Progenitor cell of endocrine pancreas (in vitro differentiated cells): ENCODE data around the gene KIF16B. TPM values are rescaled to one million over a fixed set of nuclear protein-coding genes. Genes with fewer than 3 reads are reported as not detected.

Source experiments
- DNase-seq: peaks from one replicate; pipeline ENCODE4 v3.0.0; 2021; ENCODE audit warnings: low spot score; ENCODE audit not compliant: unreplicated experiment
- H3K27ac Mint-ChIP-seq: 2 replicates; pipeline ENCODE4 v1.8.0; 2021; ENCODE audit warnings: mild to moderate bottlenecking, moderate library complexity, mixed read lengths
- H3K27me3 Mint-ChIP-seq: 2 replicates; pipeline ENCODE4 v1.8.0; 2021; ENCODE audit warnings: mixed read lengths
- H3K36me3 Mint-ChIP-seq: 2 replicates; pipeline ENCODE4 v1.8.0; 2022; ENCODE audit warnings: mixed read lengths; ENCODE audit not compliant: insufficient read depth
- H3K4me1 Mint-ChIP-seq: 2 replicates; pipeline ENCODE4 v1.8.0; 2021; ENCODE audit warnings: low read depth, mixed read lengths
- H3K4me3 Mint-ChIP-seq: 2 replicates; pipeline ENCODE4 v1.8.0; 2021; ENCODE audit warnings: low read depth, mild to moderate bottlenecking, moderate library complexity, mixed read lengths
- H3K9me3 Mint-ChIP-seq: 2 replicates; pipeline ENCODE4 v1.8.0; 2021; ENCODE audit warnings: low read depth, mixed read lengths
- CTCF ChIP-seq: fragments of 200-600 bp; sonication (generic); IDR thresholded peaks from one replicate; pipeline ENCODE4 v1.5.0; 2021; ENCODE audit warnings: antibody characterized with exemption, mild to moderate bottlenecking; ENCODE audit not compliant: unreplicated experiment
- total RNA-seq: library from RNA; stranded (reverse); gene quantifications from 2 replicates; pipeline ENCODE4 v1.2.1, GENCODE V29; 2021

Gene KIF16B
- total RNA-seq, 1 donor from 2014 or later = 10.8 TPM

- peaks cover 8% of the 10 kb centered on the region for H3K36me3 Mint-ChIP-seq
- H3K9me3 Mint-ChIP-seq = no peaks in the 10 kb centered on the region
- H3K4me1 Mint-ChIP-seq = no peaks in the 10 kb centered on the region
- DNase-seq = no peak
- no peak overlapping the region for H3K27ac Mint-ChIP-seq
- no peak for TF ChIP-seq CTCF
- H3K4me3 Mint-ChIP-seq = no peak overlapping the region
- H3K27me3 Mint-ChIP-seq = no peaks in the 10 kb centered on the region
Observed at GRCh38 chr20:16488616-16489015, 84.6 kb downstream of the KIF16B start.

GRCh38 chr20:16488086-16488485 lies 85.2 kb downstream of the KIF16B start:
- TF ChIP-seq CTCF = no peak
- Mint-ChIP-seq H3K27ac (no peak overlapping the region), H3K4me1 (no peaks in the 10 kb centered on the region), H3K4me3 (no peak overlapping the region), H3K9me3 (no peaks in the 10 kb centered on the region), H3K27me3 (no peaks in the 10 kb centered on the region), H3K36me3 (peaks cover 7% of the 10 kb centered on the region)
- DNase-seq = no peak

GRCh38 chr20:16486532-16486931 lies 86.7 kb downstream of the KIF16B start:
- no peak overlapping the region for H3K4me3 Mint-ChIP-seq
- DNase-seq = no peak

GRCh38 chr20:16485401-16485800 lies 87.8 kb downstream of the KIF16B start:
- H3K27ac Mint-ChIP-seq = no peak overlapping the region
- no peaks in the 10 kb centered on the region for H3K27me3 Mint-ChIP-seq
- H3K4me1 Mint-ChIP-seq = no peaks in the 10 kb centered on the region
- no peak for TF ChIP-seq CTCF
- H3K9me3 Mint-ChIP-seq = no peaks in the 10 kb centered on the region
- DNase-seq = no peak
- peaks cover 3% of the 10 kb centered on the region for H3K36me3 Mint-ChIP-seq
- no peak overlapping the region for H3K4me3 Mint-ChIP-seq

More at GRCh38 chr20:16486532-16486931, 86.7 kb downstream of the KIF16B start:
- Mint-ChIP-seq H3K27ac (no peak overlapping the region), H3K4me1 (no peaks in the 10 kb centered on the region), H3K27me3 (no peaks in the 10 kb centered on the region), H3K36me3 (peaks cover 3% of the 10 kb centered on the region), H3K9me3 (no peaks in the 10 kb centered on the region)
- no peak for TF ChIP-seq CTCF

GRCh38 chr20:16483024-16483423 lies 90.2 kb downstream of the KIF16B start:
- Mint-ChIP-seq H3K4me3 (no peak overlapping the region), H3K27me3 (no peaks in the 10 kb centered on the region)

More at GRCh38 chr20:16483024-16483423, 90.2 kb downstream of the KIF16B start:
- Mint-ChIP-seq H3K4me1 (no peaks in the 10 kb centered on the region), H3K9me3 (no peaks in the 10 kb centered on the region), H3K36me3 (peaks cover 6% of the 10 kb centered on the region), H3K27ac (no peak overlapping the region)
- no peak for TF ChIP-seq CTCF
- DNase-seq = no peak
